GM12865 (cell line): ENCODE results near the gene SLC19A3.

ENCODE experiments used
- DNase-seq: peaks from one replicate; pipeline ENCODE4 v3.0.0; 2010; ENCODE audit warnings: low read depth
- H3K4me3 ChIP-seq: 2 replicates; pipeline ENCODE4 v1.5.1; 2011; ENCODE audit warnings: mild to moderate bottlenecking, low read depth, low read length, control low read depth
- CTCF ChIP-seq: IDR thresholded peaks from 2 replicates; pipeline ENCODE4 v1.5.1; 2011; ENCODE audit warnings: low read length, control low read depth, low read depth, inconsistent platforms; ENCODE audit not compliant: insufficient read depth; ENCODE audit errors: missing control alignments

The SLC19A3 gene

GRCh38 chr2:227657199-227657845 is 60.5 kb downstream of the SLC19A3 start:
- no peak overlapping the region for H3K4me3 ChIP-seq
- TF ChIP-seq CTCF, result no peak
- DNase-seq, result no peak

- no peak for TF ChIP-seq CTCF
- H3K4me3 ChIP-seq, result no peak overlapping the region
- no peak for DNase-seq
These were observed 62.4 kb downstream of the SLC19A3 start for GRCh38 chr2:227655454-227655853.

- DNase-seq, result no peak
- TF ChIP-seq CTCF, result no peak
- no peak overlapping the region for H3K4me3 ChIP-seq
These were observed 63.4 kb downstream of the SLC19A3 start for GRCh38 chr2:227654426-227654825.

GRCh38 chr2:227653419-227653818 is 64.4 kb downstream of the SLC19A3 start:
- DNase-seq, result no peak
- no peak for TF ChIP-seq CTCF
- H3K4me3 ChIP-seq, result no peak overlapping the region

GRCh38 chr2:227643990-227644551 is 73.8 kb downstream of the SLC19A3 start:
- peak; percentile 3 for TF ChIP-seq CTCF
- H3K4me3 ChIP-seq, result no peak overlapping the region
- peak; percentile 11 for DNase-seq

- no peak for DNase-seq
- H3K4me3 ChIP-seq, result no peak overlapping the region
- no peak for TF ChIP-seq CTCF
These were observed 75.2 kb downstream of the SLC19A3 start for GRCh38 chr2:227642656-227643055.

GRCh38 chr2:227634201-227634600 is 83.6 kb downstream of the SLC19A3 start:
- no peak for TF ChIP-seq CTCF
- no peak overlapping the region for H3K4me3 ChIP-seq
- DNase-seq, result no peak
